ENCODE measurements around the gene TMEM232.
"Not testable (repeated sequence)": the region's sequence is repeated elsewhere in the genome, so short reads cannot be mapped to it uniquely, and the experiment has no call there.

Gene TMEM232

DNA sequence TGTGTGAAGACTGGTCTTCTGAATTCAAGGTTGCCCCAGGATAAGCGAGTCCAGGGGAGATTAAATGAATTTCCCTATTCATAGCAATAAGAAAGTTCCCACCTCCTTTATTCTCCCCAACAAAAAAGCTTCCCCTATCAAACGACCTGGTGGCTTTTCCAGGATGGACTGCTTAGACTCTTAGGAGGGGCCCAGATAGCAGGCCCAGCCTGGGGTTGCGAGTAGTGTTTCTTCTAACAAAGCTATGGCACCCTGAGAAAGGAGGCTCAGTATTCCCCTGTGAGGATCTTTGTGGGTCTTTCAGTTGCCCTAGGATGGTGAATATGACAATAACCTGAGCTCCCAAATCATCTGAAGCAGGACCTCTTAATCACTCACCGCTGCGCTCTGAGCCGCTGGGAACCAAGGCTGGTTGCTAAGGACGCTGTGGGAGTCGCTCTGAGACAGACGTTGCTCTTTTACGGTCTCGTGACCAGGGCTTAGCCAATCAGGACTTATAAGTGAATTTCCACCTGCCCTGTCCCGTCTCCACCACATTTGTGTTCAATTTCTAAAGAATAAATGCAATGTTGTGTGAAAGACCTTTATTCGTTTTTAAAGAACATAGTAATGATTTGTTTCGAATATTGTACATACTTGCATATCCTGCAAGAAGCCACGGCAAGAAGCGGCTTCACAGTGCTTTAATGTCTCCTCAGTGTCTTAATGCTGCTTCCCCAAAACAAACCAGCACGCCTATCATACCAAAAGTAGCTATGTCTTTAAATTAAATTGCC lies at the start of gene TMEM232:
Gene TMEM232 (minus strand): TSS at position 423 of the 776 bp plus-strand sequence. CDS start 59,319 bp downstream, outside the sequence.
- peak; percentile 29 to 73 (median 60) for DNase-seq

DNA sequence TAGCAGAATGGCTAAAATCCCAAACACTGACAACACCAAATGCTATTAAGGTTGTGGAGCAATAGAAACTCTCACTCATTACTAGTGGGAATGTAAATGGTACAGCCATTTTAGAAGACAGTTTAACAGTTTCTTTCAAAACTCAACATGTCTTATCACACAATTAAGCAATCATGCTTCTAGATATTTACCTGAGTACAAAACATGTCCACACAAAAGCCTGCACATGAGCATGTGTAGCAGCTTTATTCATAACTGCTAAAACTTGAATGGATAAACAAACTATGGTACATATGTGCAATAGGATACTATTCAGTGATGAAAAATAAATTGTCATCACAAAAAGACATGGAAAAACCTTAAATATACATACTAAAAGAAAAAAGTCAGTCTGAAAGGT lies 43.8 kb upstream of the TMEM232 start:
- DNase-seq: no peak

DNA sequence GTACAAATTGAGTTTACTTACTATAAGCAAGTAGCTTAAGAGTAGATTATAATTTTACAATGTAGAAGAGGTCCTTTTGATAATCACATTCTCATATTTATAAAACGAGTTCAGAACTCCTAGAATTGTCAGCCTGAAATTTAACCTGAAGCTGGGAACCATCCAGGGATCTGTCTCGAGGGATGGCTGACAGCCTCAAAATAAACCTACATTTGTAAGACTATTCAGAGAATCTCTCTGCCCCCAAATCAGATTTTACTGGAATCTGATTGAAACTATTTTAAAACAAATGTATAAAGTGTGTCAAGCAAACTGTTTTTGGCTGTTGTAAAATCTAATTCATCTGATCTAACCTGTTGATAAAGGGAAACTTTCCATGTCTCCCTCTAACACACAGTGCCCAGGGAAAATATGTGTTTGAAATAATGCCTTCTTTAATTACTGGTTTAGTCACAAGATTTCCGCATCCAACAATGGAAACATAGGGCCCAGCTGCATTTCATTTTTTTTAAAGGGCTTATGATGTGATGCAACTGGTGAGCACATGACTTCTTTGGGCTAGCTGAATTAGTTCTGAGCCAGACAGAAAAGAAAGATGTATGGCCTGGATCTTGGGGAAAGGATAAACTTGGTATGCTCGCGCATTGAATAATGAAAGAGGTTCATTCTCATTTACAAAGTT lies 42.7 kb upstream of the TMEM232 start:
- no peak for DNase-seq

DNA sequence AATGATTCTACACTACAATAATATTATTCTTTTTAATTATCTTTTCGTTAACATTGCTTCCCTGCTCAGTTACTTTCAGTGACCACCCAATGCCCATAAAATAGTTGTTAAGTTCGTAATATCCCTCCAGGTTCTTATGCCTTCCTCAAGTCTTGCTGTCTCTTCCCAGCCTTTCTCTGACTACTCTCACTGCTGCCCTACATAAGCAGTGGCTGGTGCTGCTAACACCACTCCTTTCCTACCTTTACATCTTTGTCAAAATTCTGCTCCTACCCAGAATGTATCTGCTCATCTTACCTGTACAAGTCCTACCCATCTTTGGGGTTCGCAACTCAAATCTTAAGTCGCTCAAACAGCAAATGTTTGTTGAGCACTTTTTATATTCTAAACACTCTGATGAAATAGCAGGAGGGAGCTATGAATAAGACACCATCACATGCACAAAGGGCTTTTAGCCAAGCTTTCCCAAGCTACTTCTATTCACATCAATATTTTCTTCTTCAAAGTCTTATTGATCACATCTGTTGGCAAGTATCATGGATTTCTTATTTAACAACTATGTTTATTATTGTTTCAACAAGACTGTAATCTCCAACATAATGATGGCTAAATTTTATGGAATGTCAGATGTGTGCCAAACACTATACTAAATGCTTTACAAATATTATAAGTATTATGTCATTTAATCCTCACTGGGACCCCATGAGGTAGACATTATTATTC lies 41.8 kb upstream of the TMEM232 start:
- DNase-seq: peak in 1 of 6 experiments; percentile 1

DNA sequence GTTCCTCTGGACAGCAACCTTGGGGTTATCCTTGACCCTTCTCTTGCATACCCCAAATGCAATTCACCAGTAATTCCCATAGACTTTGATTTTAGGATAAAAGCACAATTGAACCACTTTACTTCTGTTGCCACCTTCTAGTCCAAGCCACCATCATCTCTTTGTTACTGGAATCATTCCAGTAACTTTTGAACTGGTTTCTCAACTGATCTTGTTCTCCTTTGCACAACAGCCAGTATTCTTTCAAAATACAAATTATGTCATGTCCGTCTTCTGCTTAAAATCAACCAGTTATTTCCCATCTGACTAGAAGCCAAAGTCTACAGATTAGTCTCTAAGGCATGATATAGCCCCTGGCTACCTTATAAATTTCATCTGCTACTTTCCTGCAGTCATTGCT lies 33.7 kb upstream of the TMEM232 start:
- no peak for DNase-seq

DNA sequence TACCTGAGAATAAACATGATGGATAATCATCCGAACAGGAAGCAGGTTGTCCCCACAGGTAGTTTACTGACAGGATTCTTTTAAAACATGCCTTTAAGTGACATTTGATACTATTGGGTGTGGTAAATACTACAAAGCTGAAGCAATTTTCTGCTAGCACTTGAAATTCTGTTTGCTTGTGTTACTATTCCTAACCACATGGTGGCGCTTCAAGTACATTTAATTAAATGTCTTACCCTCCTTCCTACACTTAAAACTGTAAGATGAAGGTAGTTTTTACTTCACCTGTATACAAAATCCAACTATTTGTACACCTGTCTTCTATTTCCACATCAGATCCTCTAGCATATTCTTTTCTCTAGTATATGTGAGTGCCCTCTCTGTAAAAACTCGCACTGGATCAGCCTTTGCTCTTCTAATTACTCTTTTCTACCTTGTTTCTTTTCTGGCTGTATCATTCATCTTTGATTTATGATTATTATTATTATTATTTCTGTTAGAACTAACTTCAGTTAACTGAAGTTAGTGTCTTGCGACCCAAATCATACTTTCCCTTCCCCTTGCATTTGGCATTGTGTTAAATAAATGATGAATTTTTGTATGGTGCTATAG lies 30.8 kb upstream of the TMEM232 start:
- DNase-seq: peak in 3 of 6 experiments; percentile 1 to 39 (median 37)

DNA sequence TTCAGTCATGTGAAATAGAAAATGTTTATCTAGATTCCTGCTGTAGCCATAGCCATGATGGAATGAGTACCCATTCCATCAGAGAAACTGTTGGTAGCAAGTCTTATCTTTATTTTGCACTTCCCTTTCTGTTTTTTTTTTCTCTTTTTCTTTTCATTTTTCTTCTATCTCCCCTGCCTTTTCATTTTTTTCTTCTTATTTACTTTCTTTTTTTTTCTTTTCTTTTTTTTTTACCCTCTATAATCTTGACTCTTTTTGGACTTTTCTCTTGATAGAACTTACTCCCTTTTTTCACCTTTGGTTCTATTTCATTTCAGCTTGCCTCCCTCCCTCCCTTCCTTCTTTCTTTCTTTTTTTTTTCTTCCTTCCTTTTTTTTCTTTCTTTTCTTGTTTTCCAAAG lies 27.7 kb upstream of the TMEM232 start:
- no peak for DNase-seq

DNA sequence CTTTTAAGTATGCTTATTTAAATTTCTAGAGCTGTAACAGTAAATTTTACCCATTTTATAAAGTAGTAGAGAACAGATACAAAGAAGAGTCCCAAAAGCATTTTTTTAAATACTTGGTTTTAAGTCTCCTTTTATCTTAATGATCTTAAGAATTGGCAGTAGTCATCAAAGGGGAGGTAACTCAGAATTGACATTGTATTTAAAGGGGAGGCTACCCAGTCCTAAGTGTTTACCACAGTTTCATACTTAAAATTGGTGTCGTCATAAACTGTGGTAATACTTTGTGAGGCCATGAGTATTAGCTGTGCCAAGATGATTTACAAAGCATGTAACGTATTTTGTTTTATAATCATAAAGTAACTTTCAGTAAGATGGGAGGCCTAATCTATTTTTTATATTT lies 27.1 kb upstream of the TMEM232 start:
- DNase-seq: no peak

DNA sequence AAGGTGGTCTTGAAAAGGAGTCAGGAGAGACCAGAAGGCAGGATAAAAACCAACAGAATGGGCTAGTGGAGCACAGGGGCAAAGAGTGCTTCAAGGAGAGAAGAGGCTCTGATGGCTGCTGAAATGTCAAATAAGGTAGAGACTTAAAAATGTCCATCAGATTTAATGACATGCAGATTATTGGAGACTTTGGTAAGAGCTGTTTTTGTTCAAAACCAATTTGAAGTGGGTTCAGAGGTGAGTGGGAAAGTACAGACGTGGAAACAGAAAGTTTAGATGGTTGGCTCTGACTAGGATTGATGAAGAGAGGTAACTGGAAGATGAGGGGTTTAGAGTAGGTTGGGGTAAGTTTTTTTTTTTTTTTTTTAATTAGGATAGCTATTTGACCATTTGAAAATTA lies 26.5 kb upstream of the TMEM232 start:
- no peak for DNase-seq

DNA sequence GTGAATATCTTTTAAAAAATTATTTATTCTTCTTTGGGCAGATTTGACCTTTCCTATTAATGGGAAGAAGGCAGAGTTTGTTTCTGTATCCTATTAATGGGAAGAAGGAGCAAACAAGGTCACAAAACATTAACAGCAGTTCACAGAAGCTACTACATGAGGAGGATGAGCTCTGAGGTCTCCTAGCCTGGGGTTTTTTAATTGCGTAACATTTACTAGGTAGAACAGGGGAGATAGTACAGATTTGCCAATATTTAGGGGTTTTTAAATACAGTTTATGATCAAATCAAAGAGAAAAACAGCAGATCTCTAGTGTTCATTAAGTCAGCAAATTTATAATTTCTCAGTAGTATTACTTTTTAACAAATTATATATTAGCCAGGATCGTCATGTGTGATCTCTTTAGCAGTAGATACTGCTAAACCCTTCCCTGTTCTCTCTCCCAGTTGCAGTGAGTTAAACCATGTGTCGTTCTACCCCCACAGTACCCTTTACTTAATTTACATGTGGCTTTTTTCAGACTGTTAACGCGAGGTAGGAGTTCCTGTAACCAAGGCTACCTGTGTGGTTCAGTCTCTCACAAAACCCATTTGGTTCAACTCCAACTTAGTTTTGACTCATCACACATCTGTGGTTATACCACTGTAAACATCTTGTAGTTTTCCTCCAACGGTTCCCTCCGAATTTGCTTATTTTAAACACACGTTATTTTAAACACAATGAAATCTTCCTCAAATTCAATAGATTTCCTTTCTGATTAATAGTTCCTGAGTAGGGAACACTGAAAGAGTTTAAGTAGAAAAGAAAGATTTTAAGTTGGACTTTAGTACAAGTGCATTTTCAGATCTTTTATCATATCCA lies 25.7 kb upstream of the TMEM232 start:
- DNase-seq: no peak

DNA sequence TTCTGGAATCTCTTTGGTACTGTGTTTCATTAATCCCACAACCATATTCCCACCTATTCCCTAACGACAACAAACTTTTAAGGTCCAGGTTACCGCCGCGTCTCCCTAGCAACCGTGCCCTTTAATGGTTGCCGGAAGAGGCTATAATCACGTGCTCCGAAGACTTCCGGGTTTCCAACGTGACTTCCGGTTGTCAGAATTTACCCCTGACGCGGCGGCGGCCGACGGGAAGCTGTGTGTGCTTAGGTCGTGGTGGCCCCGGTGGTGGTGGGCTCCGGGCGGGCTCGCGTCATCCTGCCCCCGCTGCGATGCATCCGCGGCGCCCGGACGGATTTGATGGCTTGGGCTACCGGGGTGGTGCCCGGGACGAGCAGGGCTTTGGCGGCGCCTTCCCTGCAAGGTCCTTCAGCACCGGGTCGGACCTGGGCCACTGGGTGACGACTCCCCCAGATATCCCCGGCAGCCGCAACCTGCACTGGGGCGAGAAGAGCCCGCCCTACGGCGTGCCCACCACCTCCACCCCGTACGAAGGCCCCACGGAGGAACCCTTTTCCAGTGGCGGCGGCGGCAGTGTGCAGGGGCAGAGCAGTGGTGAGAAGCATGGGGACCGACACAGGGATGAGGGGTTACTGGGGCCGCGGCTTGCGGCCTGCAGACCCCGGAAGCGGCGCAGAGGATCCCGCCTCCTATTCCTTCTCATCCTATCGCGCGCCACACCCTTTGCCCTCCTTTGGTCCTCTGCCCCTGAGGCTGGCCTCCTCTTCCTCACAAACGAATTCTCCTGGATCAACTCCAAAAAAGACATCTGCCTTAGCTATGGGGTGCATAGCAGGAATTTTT lies 12.6 kb upstream of the TMEM232 start, which contains the start of gene SLC25A46:
Gene SLC25A46 (plus strand): TSS at position 196 of the 840 bp plus-strand sequence. CDS start 113 bp downstream, at position 309.
- peak; percentile 79 to 92 (median 86) for DNase-seq

DNA sequence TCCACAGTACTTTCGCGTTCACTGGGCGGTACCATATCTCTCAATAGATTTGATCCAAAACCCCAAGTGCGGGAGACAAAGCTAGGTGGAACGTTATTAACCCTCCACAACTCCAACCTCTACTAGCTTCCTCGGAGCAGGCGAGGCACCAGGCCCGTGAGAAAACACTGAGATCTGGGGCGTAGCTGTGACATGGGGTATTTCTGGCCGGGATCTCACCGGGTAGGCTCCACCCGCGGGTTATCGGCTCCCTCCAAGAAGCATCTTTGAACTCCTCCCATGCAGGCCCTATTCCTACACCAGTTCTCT lies 12.0 kb upstream of the TMEM232 start:
- DNase-seq: peak in 2 of 6 experiments; percentile 70 to 72

DNA sequence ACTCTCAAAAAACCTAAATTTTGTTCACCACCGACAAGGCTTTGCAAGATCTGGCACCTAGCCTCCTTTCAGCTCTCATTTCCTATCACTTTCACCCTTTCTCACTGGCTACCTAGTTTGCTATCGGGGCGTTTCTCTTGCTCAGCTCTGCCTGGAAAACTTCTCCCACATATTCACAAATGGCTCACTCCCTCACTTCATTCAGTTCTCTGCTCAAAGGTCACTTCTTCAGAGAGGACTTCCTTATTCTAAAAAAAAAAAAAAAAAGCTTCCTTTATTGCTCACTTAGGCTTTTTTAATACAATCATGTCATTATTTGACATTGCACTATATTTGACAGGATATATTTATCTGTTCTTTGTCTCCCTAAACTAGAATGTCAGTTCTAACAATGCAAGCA lies 10.3 kb upstream of the TMEM232 start:
- DNase-seq: no peak

DNA sequence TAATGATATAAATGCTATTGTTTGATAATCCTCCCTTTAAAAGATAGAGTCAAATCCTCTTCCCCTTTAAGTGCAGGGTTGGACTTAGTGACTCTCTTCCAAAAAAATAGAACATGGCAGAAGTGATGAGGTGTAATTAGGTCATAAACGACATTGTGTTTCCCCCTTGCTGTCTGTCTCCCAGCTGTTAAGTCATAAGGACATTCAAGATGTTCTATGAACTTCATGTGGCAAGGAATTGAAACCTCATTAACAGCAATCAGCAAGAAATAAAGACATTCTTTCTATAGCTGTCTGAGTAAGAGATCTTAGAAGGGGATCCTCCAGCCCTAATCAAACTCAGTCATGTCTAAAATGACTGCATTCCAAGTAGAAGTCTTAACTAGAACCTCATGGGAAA lies 9.1 kb upstream of the TMEM232 start:
- DNase-seq: no peak

DNA sequence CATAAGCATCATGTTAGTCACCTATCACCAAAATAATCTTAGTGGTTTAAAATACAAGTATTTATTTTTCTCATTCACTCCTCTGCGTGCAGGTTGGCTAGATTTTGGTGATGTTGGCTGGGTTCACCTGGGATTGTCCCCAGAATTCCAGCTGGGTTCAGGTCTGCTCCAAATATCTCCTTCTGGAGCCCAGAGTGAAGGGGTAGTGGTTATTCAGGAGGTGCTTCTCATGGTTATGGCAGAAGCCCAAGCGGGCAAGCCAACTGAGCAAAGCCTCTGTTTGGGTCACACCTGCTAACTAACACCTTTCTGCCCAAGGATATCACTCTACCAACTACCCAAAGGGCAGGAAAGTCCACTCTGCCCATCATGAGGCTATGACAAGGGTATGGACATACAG lies 7.6 kb upstream of the TMEM232 start:
- DNase-seq: no peak

DNA sequence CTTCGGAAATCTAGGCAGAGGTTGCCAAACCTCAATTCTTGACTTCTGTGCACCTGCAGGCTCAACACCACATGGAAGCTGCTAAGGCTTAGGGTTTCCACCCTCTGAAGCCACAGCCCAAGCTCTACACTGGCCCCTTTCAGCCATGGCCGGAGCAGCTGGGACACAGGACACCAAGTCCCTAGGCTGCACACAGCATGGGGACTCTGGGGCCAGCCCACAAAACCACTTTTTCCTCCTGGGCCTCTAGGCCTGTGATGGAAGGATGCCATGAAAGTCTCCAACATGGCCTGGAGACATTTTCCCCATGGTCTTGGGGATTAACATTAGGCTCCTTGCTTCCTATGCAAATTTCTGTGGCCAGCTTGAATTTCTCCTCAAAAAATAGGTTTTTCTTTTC lies 5.0 kb upstream of the TMEM232 start:
- DNase-seq: not testable (repeated sequence)

DNA sequence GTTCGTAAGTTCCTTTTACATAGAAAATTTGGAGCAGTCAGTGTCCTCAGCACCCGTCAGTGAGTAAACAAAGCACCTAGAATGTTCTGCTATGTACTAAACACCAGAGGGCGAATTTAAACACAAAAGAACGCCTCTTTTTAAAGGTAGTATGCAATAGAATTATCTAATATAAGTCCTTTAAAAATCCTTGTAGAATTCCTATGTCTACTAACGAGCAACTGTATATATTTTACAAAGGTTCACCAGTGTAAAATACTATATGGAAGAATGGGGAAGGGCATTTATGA lies 499 bp upstream of the TMEM232 start:
- DNase-seq: no peak

DNA sequence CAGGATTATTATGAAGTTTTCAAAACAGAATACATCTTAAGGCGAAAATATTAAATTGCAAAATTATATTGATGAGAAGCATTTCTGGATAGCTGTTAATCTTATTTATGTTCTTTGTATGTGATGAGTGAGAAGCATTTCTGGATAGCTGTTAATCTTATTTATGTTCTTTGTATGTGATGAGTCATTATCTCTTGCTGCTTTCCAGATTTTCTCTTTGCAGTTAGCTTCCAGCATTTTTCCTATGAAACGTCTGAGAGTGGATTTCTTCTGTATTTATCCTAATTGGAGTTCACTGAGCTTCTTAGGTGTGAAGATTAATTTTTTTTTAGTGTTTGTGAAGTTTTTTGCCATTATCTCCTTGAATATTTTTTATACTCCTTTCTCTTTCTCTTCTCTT lies 8.2 kb downstream of the TMEM232 start:
- DNase-seq: no peak

DNA sequence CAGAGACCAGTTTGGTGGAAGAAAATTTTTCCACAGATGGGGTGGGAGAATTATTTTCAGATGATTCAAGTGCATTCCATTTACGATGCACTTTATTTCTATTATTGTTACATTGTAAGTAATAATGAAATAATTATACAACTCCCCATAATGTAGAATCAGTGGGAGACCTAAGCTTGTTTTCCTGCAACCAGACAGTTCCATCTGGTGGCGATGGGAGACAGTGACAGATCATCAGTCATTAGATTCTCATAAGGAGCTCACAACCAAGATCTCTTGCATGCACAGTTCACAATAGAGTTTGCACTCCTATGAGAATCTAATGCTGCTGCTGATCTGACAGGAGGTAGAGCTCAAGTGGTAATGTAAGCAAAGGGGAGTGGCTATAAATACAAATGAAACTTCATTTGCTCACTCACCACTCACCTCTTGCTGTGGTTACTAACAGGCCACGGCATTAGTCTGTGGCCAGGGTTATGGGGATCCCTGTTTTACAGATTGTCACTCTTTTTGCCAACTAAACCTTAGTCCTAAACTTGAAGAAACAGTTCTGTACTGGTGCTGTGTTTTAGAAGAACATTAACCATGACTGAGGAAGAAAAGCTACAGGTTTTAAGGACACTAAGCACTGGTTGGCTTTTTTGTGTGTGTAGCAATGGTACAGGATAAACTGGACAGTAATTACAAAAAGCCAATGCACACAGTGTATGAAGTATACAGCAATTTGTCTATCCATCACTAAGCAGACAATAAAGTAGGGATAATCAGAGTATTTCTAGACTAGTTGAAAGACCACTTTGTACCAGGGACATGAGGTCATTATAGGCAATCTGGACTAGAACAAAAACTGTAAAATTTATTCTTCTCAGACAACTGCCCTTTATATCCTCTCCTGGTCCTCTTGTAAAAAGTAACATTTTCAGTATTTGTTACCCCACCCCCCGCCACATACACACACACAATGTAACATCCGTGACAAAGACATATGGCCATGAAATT lies 9.9 kb downstream of the TMEM232 start:
- no peak for DNase-seq

DNA sequence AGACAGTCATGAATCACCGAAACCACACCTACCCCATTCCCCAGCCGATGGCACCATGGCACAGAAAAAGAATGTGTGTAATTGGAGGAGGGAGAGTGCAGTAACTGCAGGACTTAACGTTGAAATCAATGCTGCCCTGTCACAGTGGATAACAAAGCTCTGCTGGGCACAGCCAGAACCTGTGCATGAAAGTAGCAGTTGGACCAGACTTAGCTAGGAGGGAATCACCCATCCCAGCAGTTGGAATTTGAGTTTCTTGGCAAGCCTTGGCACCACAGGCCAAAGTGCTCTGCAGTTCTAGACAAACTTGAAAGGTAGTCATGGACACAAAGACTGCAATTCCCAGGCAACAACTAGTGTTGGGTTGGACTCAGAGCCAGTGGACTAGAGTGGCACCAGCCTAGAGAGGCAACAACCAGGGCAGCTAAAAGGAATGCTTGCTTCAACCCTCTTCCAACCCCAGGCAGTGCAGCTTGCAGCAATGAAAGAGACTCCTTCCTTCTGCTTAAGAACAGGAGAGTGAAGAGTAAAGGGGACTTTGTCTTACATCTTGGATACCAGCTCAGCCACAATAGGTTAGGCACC lies 19.1 kb downstream of the TMEM232 start:
- no peak for DNase-seq
